A549 (cell line): Measurements from ENCODE around the gene CX3CL1. TPM values are rescaled to one million over a fixed set of nuclear protein-coding genes. Genes with fewer than 3 reads are reported as not detected.

ENCODE experiments used
- ATAC-seq, 2 experiments: fragments of 200-7000 bp in 1 of 2; fragments of >200 bp in 1 of 2; cut with Nextera tagmentation in 1 of 2; cut with Tn5 transposase in 1 of 2; 3 replicates each; pipeline versions ENCODE4 v1.8.0 to v1.9.1; 2018 to 2020; ENCODE audit warnings: mild to moderate bottlenecking in 1 of 2, moderate library complexity in 1 of 2
- CTCF ChIA-PET: fragments of 300-600 bp; sonication (Branson Sonifier 250); formaldehyde crosslinking; extraction: SDS; loops from one replicate; lab custom pipeline; 2021; ENCODE audit warnings: antibody characterized with exemption, inconsistent platforms; lab: Yijun Ruan, JAX
- POLR2A ChIA-PET: fragments of 350-600 bp; formaldehyde crosslinking; extraction: SDS; loops from one replicate; lab custom pipeline; 2021; ENCODE audit warnings: antibody characterized with exemption, inconsistent platforms; lab: Yijun Ruan, JAX
- DNase-seq, 2 experiments: peaks; one replicate each; pipeline versions ENCODE4 v3.0.0 to v3.0.0-alpha.2; 2011 to 2016; ENCODE audit warnings: low read depth in 1 of 2, low spot score in 1 of 2
- FAIRE-seq: peaks from 2 replicates; lab custom pipeline; 2011; peaks lifted over from hg19 to GRCh38; lab: Jason Lieb, UNC
- H3K27ac ChIP-seq, 2 experiments: fragments of >200 bp; sonication (Bioruptor Twin); formaldehyde crosslinking; 3 replicates each; pipeline ENCODE4 v1.5.1; 2016 to 2017
- H3K4me1 ChIP-seq: fragments of >200 bp; sonication (Bioruptor Twin); formaldehyde crosslinking; 3 replicates; pipeline ENCODE4 v1.6.1; 2016
- H3K4me2 ChIP-seq: fragments of >200 bp; sonication (Bioruptor Twin); formaldehyde crosslinking; 3 replicates; pipeline ENCODE4 v1.6.1; 2016
- H3K4me3 ChIP-seq: fragments of >200 bp; sonication (Bioruptor Twin); formaldehyde crosslinking; 3 replicates; pipeline ENCODE4 v1.5.1; 2016
- H3K9me3 ChIP-seq: fragments of >200 bp; sonication (Bioruptor Twin); formaldehyde crosslinking; 3 replicates; pipeline ENCODE4 v1.6.1; 2016
- CHD2 ChIP-seq: fragments of 150-350 bp; IDR thresholded peaks from 2 replicates; pipeline ENCODE4 v1.6.1; 2014; ENCODE audit warnings: low read length; ENCODE audit not compliant: partially characterized antibody
- EHF ChIP-seq: fragments of 250-450 bp; sonication (Bioruptor Pico); IDR thresholded peaks from 2 replicates; pipeline ENCODE4 v1.5.0; 2020; ENCODE audit warnings: mild to moderate bottlenecking
- HOXB5 ChIP-seq: fragments of 250-450 bp; sonication (Bioruptor Pico); IDR thresholded peaks from 2 replicates; pipeline ENCODE4 v1.5.0; 2020; ENCODE audit warnings: mild to moderate bottlenecking, moderate library complexity
- MAZ ChIP-seq: fragments of 150-350 bp; IDR thresholded peaks from 2 replicates; pipeline ENCODE4 v1.6.1; 2014; ENCODE audit warnings: antibody characterized with exemption, low read depth, low read length, borderline replicate concordance
- MYC ChIP-seq: IDR thresholded peaks from 2 replicates; pipeline ENCODE4 v1.6.1; 2012; ENCODE audit warnings: mild to moderate bottlenecking, inconsistent platforms, low read length, improper control_type of control experiment, borderline replicate concordance
- NR3C1 ChIP-seq: fragments of >200 bp; sonication (Bioruptor Twin); formaldehyde crosslinking; IDR thresholded peaks from 3 replicates; pipeline ENCODE4 v1.6.1; 2017
- PHF8 ChIP-seq: fragments of 200-600 bp; sonication (generic); IDR thresholded peaks from 2 replicates; pipeline ENCODE4 v1.6.1; 2016; ENCODE audit warnings: low read depth, mild to moderate bottlenecking, antibody characterized with exemption, moderate library complexity, borderline replicate concordance
- RCOR1 ChIP-seq: fragments of 150-350 bp; IDR thresholded peaks from 2 replicates; pipeline ENCODE4 v1.6.1; 2014; ENCODE audit warnings: antibody characterized with exemption, low read length, low read depth
- REST ChIP-seq: fragments of 200-600 bp; sonication (generic); IDR thresholded peaks from 2 replicates; pipeline ENCODE4 v1.6.1; 2016; ENCODE audit warnings: antibody characterized with exemption, mild to moderate bottlenecking, moderate library complexity
- ZC3H11A ChIP-seq: fragments of 450-650 bp; IDR thresholded peaks from 2 replicates; pipeline ENCODE4 v1.6.1; 2014; ENCODE audit warnings: antibody characterized with exemption, mild to moderate bottlenecking
- ZSCAN20 ChIP-seq: fragments of 250-450 bp; sonication (Bioruptor Pico); IDR thresholded peaks from 2 replicates; pipeline ENCODE4 v1.8.0; 2022; ENCODE audit warnings: mild to moderate bottlenecking, moderate library complexity
- WGBS: methylation state at CpG from one replicate; pipeline ENCODE4 v1.1.6; 2017; ENCODE audit errors: missing lambda C conversion rate; 5-methylcytosine and 5-hydroxymethylcytosine counted together
- polyA plus RNA-seq, 4 experiments: library from polyadenylated mRNA; depleted of rRNA in 3 of 4; stranded (reverse); fragments of >200 nt; fragmentation: RNase III in 1 of 4; extraction: RNeasy Plus Mini Kit Qiagen cat#74134 plus additional on column Dnase treatment in 1 of 4; gene quantifications; 2 replicates in 3 of 4; 3 replicates in 1 of 4; pipeline ENCODE4 v1.2.3, GENCODE V29; 2011 to 2017
- small RNA-seq, 6 experiments: library from RNA; depleted of rRNA; stranded (forward); fragments of <200 nt; gene quantifications; one replicate each; pipeline ENCODE3, GENCODE V24; 2012

CX3CL1 gene
- polyA plus RNA-seq, 2 of the 4 experiments (the other 2 are of a cell fraction), result 0.08 to 0.10 TPM

DNA sequence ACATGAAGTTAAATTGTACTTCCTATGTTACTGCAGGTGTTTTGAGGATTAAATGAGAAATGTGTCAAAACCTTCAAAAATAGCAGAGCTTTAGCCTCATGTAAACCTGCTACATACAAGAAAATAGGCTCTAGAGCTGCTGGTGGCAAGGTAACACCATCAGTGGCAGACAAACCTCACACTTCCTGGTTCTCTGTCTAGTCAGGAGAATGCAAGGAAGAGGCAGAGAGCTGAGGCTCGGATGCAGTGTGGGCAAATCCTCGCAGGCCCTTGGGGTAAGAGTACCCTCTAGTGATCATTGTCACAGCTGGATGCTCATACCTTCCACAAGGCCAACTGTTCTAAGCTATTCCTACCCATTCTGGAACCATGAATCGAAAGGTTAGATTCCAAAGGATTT lies 60.7 kb downstream of the CX3CL1 start (continued):
- TF ChIP-seq REST (no peak), PHF8 (no peak), NR3C1 (no peak), HOXB5 (no peak), MAZ (no peak), ZC3H11A (no peak), CHD2 (no peak), MYC (no peak), RCOR1 (no peak)

DNA sequence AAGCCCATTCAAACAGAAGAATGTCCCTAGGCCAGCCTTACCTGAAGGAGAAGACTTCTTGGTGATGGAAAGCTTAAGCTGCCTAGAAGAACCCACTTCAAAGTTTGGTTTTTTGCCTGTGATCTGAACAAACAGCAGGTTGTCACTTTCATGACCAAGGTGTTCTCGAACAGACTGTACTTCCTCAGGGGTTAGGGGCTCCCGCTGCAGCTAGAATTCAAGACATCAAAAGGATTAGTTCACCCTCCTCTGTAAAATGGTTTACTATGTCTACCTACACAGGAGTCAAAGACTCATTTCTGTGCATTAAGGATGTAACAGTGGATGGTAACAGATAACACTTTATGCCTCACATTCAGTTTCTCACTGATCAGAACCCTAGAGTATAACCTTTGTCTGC lies 61.7 kb downstream of the CX3CL1 start:
- ATAC-seq (no peak), FAIRE-seq (no peak), DNase-seq (no peak)
- ChIA-PET POLR2A (interaction anchor here (1.3 kb wide), 1 partner anchor 13 kb away, joined by 4 read pairs; the partner anchor contains the start of genes CIAPIN1 and COQ9), CTCF (interaction anchor here (1.8 to 6.3 kb wide), 3 partner anchors 14 to 86 kb away, joined by 9 to 109 read pairs (median 11); partner anchors contain the start of gene POLR2C)
- Histone ChIP-seq H3K9me3 (no peaks in the 10 kb centered on the region), H3K4me2 (no peak overlapping the region), H3K27ac (no peak overlapping the region), H3K4me1 (no peaks in the 10 kb centered on the region), H3K4me3 (no peak overlapping the region)
- TF ChIP-seq ZSCAN20 (CRISPR knock-in tag), result no peak
- no peak for TF ChIP-seq EHF (CRISPR knock-in tag)
- 95% methylated on average over 2 of the region's 2 CpGs for WGBS

Small RNA genes within 50 kb of the gene (small RNA-seq; reads per million reads assigned to genes)
- gene AC108081.1, result 0 reads per million in 6 experiments

Other genes with a start within 250 kb of the CX3CL1 start
- gene PSME3IP1, start 186.5 kb upstream of the CX3CL1 start, polyA plus RNA-seq (2011; rRNA removed), result 128 and 155 TPM in 2 replicates
- gene PSME3IP1, start 186.5 kb upstream of the CX3CL1 start, polyA plus RNA-seq (2017; fragmentation: RNase III; extraction: RNeasy Plus Mini Kit Qiagen cat#74134 plus additional on column Dnase treatment), result 157 to 159 TPM (median 158 TPM) in 3 replicates
- gene RSPRY1, start 186.2 kb upstream of the CX3CL1 start, polyA plus RNA-seq (2011; rRNA removed), result 50.0 and 58.5 TPM in 2 replicates
- gene RSPRY1, start 186.2 kb upstream of the CX3CL1 start, polyA plus RNA-seq (2017; fragmentation: RNase III; extraction: RNeasy Plus Mini Kit Qiagen cat#74134 plus additional on column Dnase treatment), result 30.2 to 32.2 TPM (median 31.9 TPM) in 3 replicates
- gene ARL2BP, start 127.2 kb upstream of the CX3CL1 start, polyA plus RNA-seq (2011; rRNA removed), result 117 and 126 TPM in 2 replicates
- gene ARL2BP, start 127.2 kb upstream of the CX3CL1 start, polyA plus RNA-seq (2017; fragmentation: RNase III; extraction: RNeasy Plus Mini Kit Qiagen cat#74134 plus additional on column Dnase treatment), result 64.0 to 68.7 TPM (median 67.0 TPM) in 3 replicates
- gene PLLP, start 87.8 kb upstream of the CX3CL1 start, polyA plus RNA-seq (2011; rRNA removed), result 3.3 and 3.7 TPM in 2 replicates
- gene PLLP, start 87.8 kb upstream of the CX3CL1 start, polyA plus RNA-seq (2017; fragmentation: RNase III; extraction: RNeasy Plus Mini Kit Qiagen cat#74134 plus additional on column Dnase treatment), result 1.5 to 1.9 TPM (median 1.8 TPM) in 3 replicates
- not detected in 2 replicates for gene CCL22, start 13.7 kb upstream of the CX3CL1 start, polyA plus RNA-seq (2011; rRNA removed)
- gene CCL22, start 13.7 kb upstream of the CX3CL1 start, polyA plus RNA-seq (2017; fragmentation: RNase III; extraction: RNeasy Plus Mini Kit Qiagen cat#74134 plus additional on column Dnase treatment), result not detected in 3 replicates
- gene CCL17, start 32.3 kb downstream of the CX3CL1 start, polyA plus RNA-seq (2011; rRNA removed), result not detected in 2 replicates
- not detected in 3 replicates for gene CCL17, start 32.3 kb downstream of the CX3CL1 start, polyA plus RNA-seq (2017; fragmentation: RNase III; extraction: RNeasy Plus Mini Kit Qiagen cat#74134 plus additional on column Dnase treatment)
- gene CIAPIN1, start 74.9 kb downstream of the CX3CL1 start, polyA plus RNA-seq (2011; rRNA removed), result 101 and 114 TPM in 2 replicates
- gene CIAPIN1, start 74.9 kb downstream of the CX3CL1 start, polyA plus RNA-seq (2017; fragmentation: RNase III; extraction: RNeasy Plus Mini Kit Qiagen cat#74134 plus additional on column Dnase treatment), result 69.1 to 75.0 TPM (median 71.5 TPM) in 3 replicates
- 109 and 130 TPM in 2 replicates for gene COQ9, start 75.0 kb downstream of the CX3CL1 start, polyA plus RNA-seq (2011; rRNA removed)
- 46.2 to 48.0 TPM (median 47.2 TPM) in 3 replicates for gene COQ9, start 75.0 kb downstream of the CX3CL1 start, polyA plus RNA-seq (2017; fragmentation: RNase III; extraction: RNeasy Plus Mini Kit Qiagen cat#74134 plus additional on column Dnase treatment)
- gene POLR2C, start 90.2 kb downstream of the CX3CL1 start, polyA plus RNA-seq (2011; rRNA removed), result 229 and 259 TPM in 2 replicates
- gene POLR2C, start 90.2 kb downstream of the CX3CL1 start, polyA plus RNA-seq (2017; fragmentation: RNase III; extraction: RNeasy Plus Mini Kit Qiagen cat#74134 plus additional on column Dnase treatment), result 141 to 148 TPM (median 146 TPM) in 3 replicates
- gene DOK4, start 114.0 kb downstream of the CX3CL1 start, polyA plus RNA-seq (2011; rRNA removed), result 85.4 and 93.2 TPM in 2 replicates
- 51.9 to 70.3 TPM (median 65.2 TPM) in 3 replicates for gene DOK4, start 114.0 kb downstream of the CX3CL1 start, polyA plus RNA-seq (2017; fragmentation: RNase III; extraction: RNeasy Plus Mini Kit Qiagen cat#74134 plus additional on column Dnase treatment)
- gene CCDC102A, start 164.1 kb downstream of the CX3CL1 start, polyA plus RNA-seq (2011; rRNA removed), result 7.4 and 8.0 TPM in 2 replicates
- gene CCDC102A, start 164.1 kb downstream of the CX3CL1 start, polyA plus RNA-seq (2017; fragmentation: RNase III; extraction: RNeasy Plus Mini Kit Qiagen cat#74134 plus additional on column Dnase treatment), result 7.6 to 8.5 TPM (median 8.3 TPM) in 3 replicates
- not detected in 2 replicates for gene ADGRG5, start 170.2 kb downstream of the CX3CL1 start, polyA plus RNA-seq (2011; rRNA removed)
- 0.06 TPM in 1 of 3 replicates, not detected in the others for gene ADGRG5, start 170.2 kb downstream of the CX3CL1 start, polyA plus RNA-seq (2017; fragmentation: RNase III; extraction: RNeasy Plus Mini Kit Qiagen cat#74134 plus additional on column Dnase treatment)